ENCODE data around the gene NACC1. TPM values are rescaled to one million over a fixed set of nuclear protein-coding genes. Genes with fewer than 3 reads are reported as not detected.
"Not testable (repeated sequence)": the region's sequence is repeated elsewhere in the genome, so short reads cannot be mapped to it uniquely, and the experiment has no call there.

The NACC1 gene
- total RNA-seq, 1 experiment from 2014 or later, result 80.9 TPM

DNA sequence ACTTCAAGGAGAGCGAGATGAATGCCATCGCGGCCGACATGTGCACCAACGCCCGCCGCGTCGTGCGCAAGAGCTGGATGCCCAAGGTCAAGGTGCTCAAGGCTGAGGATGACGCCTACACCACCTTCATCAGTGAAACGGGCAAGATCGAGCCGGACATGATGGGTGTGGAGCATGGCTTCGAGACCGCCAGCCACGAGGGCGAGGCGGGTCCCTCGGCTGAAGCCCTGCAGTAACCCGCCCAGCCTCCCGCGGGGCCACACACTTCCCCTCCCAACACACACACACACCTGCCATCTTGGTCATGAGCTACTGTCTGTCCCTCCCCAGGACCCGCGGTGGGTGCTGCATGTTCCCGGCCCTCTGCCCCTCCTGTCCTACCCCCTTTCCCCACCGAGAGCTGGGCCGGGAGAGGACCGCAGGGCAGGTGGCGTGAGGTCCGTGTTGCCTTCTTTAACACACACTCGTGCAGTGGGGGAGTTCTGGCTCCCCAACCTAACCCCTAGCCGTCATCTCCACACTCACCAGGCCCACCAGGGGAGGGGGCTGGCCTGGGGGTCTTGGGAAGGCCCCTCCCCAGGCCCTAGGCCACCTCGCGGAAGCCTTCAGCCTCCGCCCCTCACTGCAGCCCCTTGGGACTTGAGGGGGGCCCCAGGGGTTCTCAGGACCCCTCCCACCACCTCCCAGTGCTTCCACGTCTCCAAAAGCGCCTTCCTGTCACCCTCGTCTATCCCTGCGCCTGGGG, 20.3 kb downstream of the NACC1 start:
- Mint-ChIP-seq H3K27ac (ENCODE audit: unreplicated experiment) (no peak overlapping the region), H3K4me3 (ENCODE audit: low read depth, unreplicated experiment) (no peak overlapping the region), H3K9me3 (ENCODE audit: low read depth, unreplicated experiment) (no peaks in the 10 kb centered on the region), H3K27me3 (ENCODE audit: unreplicated experiment) (no peaks in the 10 kb centered on the region), H3K4me1 (ENCODE audit: low read depth, unreplicated experiment) (no peaks in the 10 kb centered on the region), H3K36me3 (ENCODE audit: insufficient read depth, unreplicated experiment) (peaks cover 26% of the 10 kb centered on the region)
- DNase-seq, result no peak
- CTCF ChIA-PET, result no interaction called here
- intact Hi-C loops (cut with micrococcal nuclease; ENCODE audit: unreplicated experiment), result no loop called here
- BruUV-seq (replicated peaks), result no TSS peak
- TF ChIP-seq, protein P1, sequence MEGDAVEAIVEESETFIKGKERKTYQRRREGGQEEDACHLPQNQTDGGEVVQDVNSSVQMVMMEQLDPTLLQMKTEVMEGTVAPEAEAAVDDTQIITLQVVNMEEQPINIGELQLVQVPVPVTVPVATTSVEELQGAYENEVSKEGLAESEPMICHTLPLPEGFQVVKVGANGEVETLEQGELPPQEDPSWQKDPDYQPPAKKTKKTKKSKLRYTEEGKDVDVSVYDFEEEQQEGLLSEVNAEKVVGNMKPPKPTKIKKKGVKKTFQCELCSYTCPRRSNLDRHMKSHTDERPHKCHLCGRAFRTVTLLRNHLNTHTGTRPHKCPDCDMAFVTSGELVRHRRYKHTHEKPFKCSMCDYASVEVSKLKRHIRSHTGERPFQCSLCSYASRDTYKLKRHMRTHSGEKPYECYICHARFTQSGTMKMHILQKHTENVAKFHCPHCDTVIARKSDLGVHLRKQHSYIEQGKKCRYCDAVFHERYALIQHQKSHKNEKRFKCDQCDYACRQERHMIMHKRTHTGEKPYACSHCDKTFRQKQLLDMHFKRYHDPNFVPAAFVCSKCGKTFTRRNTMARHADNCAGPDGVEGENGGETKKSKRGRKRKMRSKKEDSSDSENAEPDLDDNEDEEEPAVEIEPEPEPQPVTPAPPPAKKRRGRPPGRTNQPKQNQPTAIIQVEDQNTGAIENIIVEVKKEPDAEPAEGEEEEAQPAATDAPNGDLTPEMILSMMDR (IDR thresholded peaks at IDR 0.05; ENCODE audit: unreplicated experiment), result no peak

DNA sequence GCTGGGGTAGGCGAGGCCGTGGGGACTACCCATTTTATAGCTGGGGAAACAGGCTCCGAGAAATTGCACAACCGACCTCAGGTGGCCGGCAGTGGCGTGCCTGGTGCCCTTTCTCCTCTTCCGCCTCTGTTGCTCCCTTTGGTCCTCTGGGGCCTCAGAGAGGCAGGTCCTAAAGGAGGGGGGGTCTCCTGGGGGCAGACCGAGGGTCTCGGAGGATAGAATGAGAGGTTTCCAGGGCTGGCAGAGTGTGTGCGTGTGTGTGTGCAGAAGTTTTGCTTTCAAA, 20.8 kb downstream of the NACC1 start:
- no peak for DNase-seq
- Mint-ChIP-seq H3K27me3 (ENCODE audit: unreplicated experiment) (no peaks in the 10 kb centered on the region), H3K4me3 (ENCODE audit: low read depth, unreplicated experiment) (no peak overlapping the region), H3K36me3 (ENCODE audit: insufficient read depth, unreplicated experiment) (peaks cover 32% of the 10 kb centered on the region), H3K27ac (ENCODE audit: unreplicated experiment) (no peak overlapping the region), H3K4me1 (ENCODE audit: low read depth, unreplicated experiment) (no peaks in the 10 kb centered on the region), H3K9me3 (ENCODE audit: low read depth, unreplicated experiment) (no peaks in the 10 kb centered on the region)
- BruUV-seq (replicated peaks), result no TSS peak
- intact Hi-C loops (cut with micrococcal nuclease; ENCODE audit: unreplicated experiment), result no loop called here
- TF ChIP-seq, protein P1 (IDR thresholded peaks at IDR 0.05; ENCODE audit: unreplicated experiment), result no peak
- CTCF ChIA-PET, result no interaction called here

DNA sequence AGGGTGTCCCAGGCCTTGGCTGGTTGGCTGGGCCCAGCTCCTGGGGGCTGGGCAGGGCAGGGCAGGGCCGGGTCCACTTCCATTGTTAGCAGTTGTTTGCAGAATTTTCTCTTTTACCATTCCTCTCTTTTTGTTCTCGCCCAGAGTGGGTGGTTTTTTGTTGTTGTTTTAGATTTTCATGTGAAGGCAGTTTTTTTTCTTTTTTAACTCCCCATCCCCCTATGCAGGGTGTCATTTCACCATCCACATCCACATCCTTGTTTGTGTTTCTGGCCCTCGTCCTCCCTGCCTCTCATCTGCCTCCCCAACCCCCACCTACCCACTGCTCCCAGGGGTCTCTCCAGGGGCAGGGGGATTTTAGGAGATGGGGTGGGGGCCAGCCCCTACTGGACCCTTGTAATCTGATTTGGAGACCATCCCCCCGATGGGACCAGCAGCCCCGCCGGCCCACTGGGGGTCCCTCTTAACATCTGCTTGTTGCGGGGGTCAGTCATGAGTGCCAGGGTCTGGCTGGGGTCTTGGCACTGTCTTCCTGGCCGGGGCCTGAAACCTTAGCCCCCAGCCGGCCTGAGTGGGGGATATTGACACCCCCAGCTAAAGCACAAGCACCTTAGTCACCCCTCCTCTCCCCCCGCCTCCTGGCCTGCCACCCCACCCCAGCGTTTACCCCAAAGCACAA, 21.7 kb downstream of the NACC1 start:
- Mint-ChIP-seq H3K27me3 (ENCODE audit: unreplicated experiment) (no peaks in the 10 kb centered on the region), H3K4me1 (ENCODE audit: low read depth, unreplicated experiment) (no peaks in the 10 kb centered on the region), H3K9me3 (ENCODE audit: low read depth, unreplicated experiment) (no peaks in the 10 kb centered on the region), H3K4me3 (ENCODE audit: low read depth, unreplicated experiment) (no peak overlapping the region), H3K36me3 (ENCODE audit: insufficient read depth, unreplicated experiment) (peaks cover 37% of the 10 kb centered on the region), H3K27ac (ENCODE audit: unreplicated experiment) (no peak overlapping the region)
- BruUV-seq (replicated peaks), result TSS peak; percentile 32
- TF ChIP-seq, protein P1 (IDR thresholded peaks at IDR 0.05; ENCODE audit: unreplicated experiment), result no peak
- no peak for DNase-seq
- CTCF ChIA-PET, result no interaction called here
- intact Hi-C loops (cut with micrococcal nuclease; ENCODE audit: unreplicated experiment), result no loop called here

DNA sequence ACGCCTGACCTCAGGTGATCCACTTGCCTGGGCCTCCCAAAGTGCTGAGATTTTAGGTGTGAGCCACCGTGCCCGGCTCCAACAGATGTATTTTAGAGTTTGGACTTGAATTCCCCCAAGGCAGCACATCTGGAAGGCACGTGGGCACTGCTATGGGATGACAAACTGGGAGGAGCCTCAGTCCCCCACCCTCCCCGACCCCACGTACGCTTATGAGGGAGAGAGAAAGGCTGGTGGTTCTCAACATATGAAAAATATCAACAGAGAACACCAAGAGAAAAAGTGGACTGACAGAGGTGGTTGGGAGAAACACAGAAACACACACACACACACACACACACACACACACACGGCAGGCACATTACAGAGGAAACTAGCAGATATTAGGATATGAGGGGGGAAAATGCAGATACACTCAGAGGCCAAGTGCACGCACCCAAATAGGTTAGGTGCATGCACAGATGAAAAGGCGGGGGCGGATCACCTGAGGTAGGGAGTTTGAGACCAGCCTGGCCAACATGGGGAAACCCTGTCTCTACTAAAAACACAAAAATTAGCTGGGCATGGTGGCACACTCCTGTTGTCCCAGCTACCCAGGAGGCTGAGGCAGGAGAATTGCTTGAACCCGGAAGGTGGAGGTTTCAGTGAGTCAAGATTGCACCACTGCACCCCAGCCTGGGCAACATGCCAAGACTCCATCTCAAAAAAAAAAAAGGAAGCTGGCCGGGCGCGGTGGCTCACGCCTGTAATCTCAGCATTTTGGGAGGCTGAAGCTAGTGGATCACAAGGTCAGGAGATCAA, 28.9 kb downstream of the NACC1 start:
- peak; percentile 69 for DNase-seq
- TF ChIP-seq, protein P1 (IDR thresholded peaks at IDR 0.05; ENCODE audit: unreplicated experiment), result no peak
- Mint-ChIP-seq H3K27me3 (ENCODE audit: unreplicated experiment) (no peaks in the 10 kb centered on the region), H3K27ac (ENCODE audit: unreplicated experiment) (peak overlapping the region; percentile 39), H3K4me1 (ENCODE audit: low read depth, unreplicated experiment) (peaks cover 9% of the 10 kb centered on the region), H3K9me3 (ENCODE audit: low read depth, unreplicated experiment) (no peaks in the 10 kb centered on the region), H3K36me3 (ENCODE audit: insufficient read depth, unreplicated experiment) (peaks cover 70% of the 10 kb centered on the region), H3K4me3 (ENCODE audit: low read depth, unreplicated experiment) (peak overlapping the region; percentile 36)
- CTCF ChIA-PET, result no interaction called here
- no TSS peak for BruUV-seq (replicated peaks)
- intact Hi-C loops (cut with micrococcal nuclease; ENCODE audit: unreplicated experiment), result no loop called here

DNA sequence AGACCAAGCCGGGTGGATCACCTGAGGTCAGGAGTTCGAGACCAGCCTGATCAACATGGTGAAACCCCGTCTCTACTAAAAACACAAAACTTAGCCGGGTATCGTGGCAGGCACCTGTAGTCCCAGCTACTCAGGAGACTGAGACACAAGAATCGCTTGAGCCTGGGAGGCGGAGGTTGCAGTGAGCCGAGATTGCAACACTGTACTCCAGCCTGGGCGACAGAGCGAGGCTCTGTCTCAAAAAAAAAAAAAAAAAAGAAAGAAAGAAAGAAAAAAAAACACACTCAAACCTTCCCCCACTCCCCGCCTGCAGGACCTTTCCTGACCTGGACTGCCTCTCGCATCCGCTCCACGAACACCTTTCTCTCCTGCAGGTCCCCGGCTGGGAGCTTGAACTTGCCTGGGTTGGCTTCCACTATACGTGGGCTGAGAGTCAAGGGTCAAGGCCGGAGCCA, 31.1 kb downstream of the NACC1 start:
- intact Hi-C loops (cut with micrococcal nuclease; ENCODE audit: unreplicated experiment); DNase-seq; H3K9me3 Mint-ChIP-seq (ENCODE audit: low read depth, unreplicated experiment); BruUV-seq (replicated peaks): not testable (repeated sequence)
- H3K27ac Mint-ChIP-seq (ENCODE audit: unreplicated experiment), result peak overlapping the region; percentile 81
- peaks cover 80% of the 10 kb centered on the region for H3K36me3 Mint-ChIP-seq (ENCODE audit: insufficient read depth, unreplicated experiment)
- CTCF ChIA-PET, result interaction anchor here (0.9 kb wide), 1 partner anchor 20 kb away, joined by 5 read pairs; no protein-coding TSS in a partner anchor
- H3K4me3 Mint-ChIP-seq (ENCODE audit: low read depth, unreplicated experiment), result peak overlapping the region; percentile 94
- peaks cover 15% of the 10 kb centered on the region for H3K27me3 Mint-ChIP-seq (ENCODE audit: unreplicated experiment)
- peaks cover 17% of the 10 kb centered on the region for H3K4me1 Mint-ChIP-seq (ENCODE audit: low read depth, unreplicated experiment)

Data from Calu3 (cell line).